Karpas-422 (cell line): Measurements from ENCODE around the gene KCNIP4. TPM values are rescaled to one million over a fixed set of nuclear protein-coding genes. Genes with fewer than 3 reads are reported as not detected.
"Not testable (repeated sequence)": the region's sequence is repeated elsewhere in the genome, so short reads cannot be mapped to it uniquely, and the experiment has no call there.

Experiments used
- DNase-seq: peaks from one replicate; pipeline ENCODE4 v3.0.0-alpha.2; 2015
- H2AFZ ChIP-seq: fragments of 200-600 bp; sonication (generic); 2 replicates; pipeline ENCODE4 v1.6.1; 2014; ENCODE audit warnings: antibody characterized with exemption, low read length, mixed read lengths
- H3K27ac ChIP-seq: fragments of 200-600 bp; sonication (generic); 2 replicates; pipeline ENCODE4 v1.5.1; 2014; ENCODE audit warnings: mild to moderate bottlenecking, low read length, moderate library complexity
- H3K27me3 ChIP-seq: fragments of 200-600 bp; sonication (generic); 2 replicates; pipeline ENCODE4 v1.6.1; 2014; ENCODE audit warnings: low read length, mixed read lengths
- H3K36me3 ChIP-seq: fragments of 200-600 bp; sonication (generic); 2 replicates; pipeline ENCODE4 v1.6.1; 2014; ENCODE audit warnings: low read length, mixed read lengths; ENCODE audit not compliant: insufficient read depth
- H3K4me1 ChIP-seq: fragments of 200-600 bp; sonication (generic); 2 replicates; pipeline ENCODE4 v1.6.1; 2014; ENCODE audit warnings: mild to moderate bottlenecking, low read length, mixed read lengths
- H3K4me2 ChIP-seq: fragments of 200-600 bp; sonication (generic); 2 replicates; pipeline ENCODE4 v1.6.1; 2014; ENCODE audit warnings: low read length, low read depth, mild to moderate bottlenecking; ENCODE audit not compliant: poor library complexity, severe bottlenecking
- H3K4me3 ChIP-seq: fragments of 200-600 bp; sonication (generic); 2 replicates; pipeline ENCODE4 v1.5.1; 2014; ENCODE audit warnings: mild to moderate bottlenecking, antibody characterized with exemption, low read length, mixed read lengths
- H3K79me2 ChIP-seq: fragments of 200-600 bp; sonication (generic); 2 replicates; pipeline ENCODE4 v1.6.1; 2014; ENCODE audit warnings: mild to moderate bottlenecking, low read length, mixed read lengths
- H3K9ac ChIP-seq: fragments of 200-600 bp; sonication (generic); 2 replicates; pipeline ENCODE4 v1.6.0; 2014; ENCODE audit warnings: low read length
- H3K9me2 ChIP-seq: fragments of 200-600 bp; sonication (generic), shearing (Covaris generic); replicated peaks from 2 replicates; pipeline ENCODE4 v1.6.0; 2014; ENCODE audit warnings: mild to moderate bottlenecking, low read length, moderate library complexity; ENCODE audit not compliant: insufficient read depth
- H3K9me3 ChIP-seq: fragments of 300-700, 200-600 bp; sonication (generic); 2 replicates; pipeline ENCODE4 v1.6.1; 2014; ENCODE audit warnings: low read length, mixed read lengths
- H4K20me1 ChIP-seq: fragments of 200-600 bp; sonication (generic); 2 replicates; pipeline ENCODE4 v1.6.1; 2014; ENCODE audit warnings: mild to moderate bottlenecking, antibody characterized with exemption, low read length, low read depth; ENCODE audit not compliant: insufficient read depth
- total RNA-seq: library from RNA; depleted of rRNA; stranded (reverse); fragments of >200 nt; shearing (Covaris generic); gene quantifications from 2 replicates; pipeline ENCODE4 v1.2.3, GENCODE V29; 2014; ENCODE audit warnings: low replicate concordance; rRNA removed

KCNIP4 gene
- not detected in 2 replicates for total RNA-seq

- H3K9me2 ChIP-seq: no peaks in the 10 kb centered on the region
These were observed at the start of gene KCNIP4 for GRCh38 chr4:21948347-21949072. Gene KCNIP4, minus strand, starts transcription at chr4:21948772.

GRCh38 chr4:21996618-21997017, 48.0 kb upstream of the KCNIP4 start:
- H3K27ac ChIP-seq, H3K27me3 ChIP-seq, DNase-seq, H3K9ac ChIP-seq, H3K9me2 ChIP-seq, H3K4me2 ChIP-seq, H4K20me1 ChIP-seq, H3K36me3 ChIP-seq, H3K4me3 ChIP-seq, H3K79me2 ChIP-seq, H3K4me1 ChIP-seq, H2AFZ ChIP-seq: not testable (repeated sequence)
- peaks cover 25% of the 10 kb centered on the region for H3K9me3 ChIP-seq

More at GRCh38 chr4:21948347-21949072, at the start of gene KCNIP4:
- Histone ChIP-seq H3K9me3 (peaks cover 15% of the 10 kb centered on the region; the same call in 1 of the 2 replicates), H3K9ac (no peak within 1 kb of the TSS), H3K4me3 (no peak within 1 kb of the TSS), H3K27me3 (no peaks in the 10 kb centered on the region), H2AFZ (no peak within 1 kb of the TSS), H3K4me1 (no peaks in the 10 kb centered on the region), H3K79me2 (no peaks in the 10 kb centered on the region), H3K4me2 (no peak within 1 kb of the TSS), H3K36me3 (no peaks in the 10 kb centered on the region), H4K20me1 (no peaks in the 10 kb centered on the region), H3K27ac (no peak within 1 kb of the TSS)
- no peak for DNase-seq

- H3K79me2 ChIP-seq: no peaks in the 10 kb centered on the region
- no peaks in the 10 kb centered on the region for H3K9me2 ChIP-seq
- H3K27ac ChIP-seq: no peak overlapping the region
- H3K9ac ChIP-seq: no peak overlapping the region
- H3K27me3 ChIP-seq: no peaks in the 10 kb centered on the region
- H3K36me3 ChIP-seq: no peaks in the 10 kb centered on the region
- H2AFZ ChIP-seq: no peak overlapping the region
- no peaks in the 10 kb centered on the region for H3K4me1 ChIP-seq
- H3K4me2 ChIP-seq: no peak overlapping the region
- DNase-seq: no peak
- no peaks in the 10 kb centered on the region for H4K20me1 ChIP-seq
- H3K9me3 ChIP-seq: peaks cover 44% of the 10 kb centered on the region
- no peak overlapping the region for H3K4me3 ChIP-seq
These were observed 43.8 kb upstream of the KCNIP4 start for GRCh38 chr4:21992330-21992729.

GRCh38 chr4:21991562-21991961, 43.0 kb upstream of the KCNIP4 start:
- Histone ChIP-seq H2AFZ (no peak overlapping the region), H3K4me1 (no peaks in the 10 kb centered on the region), H3K36me3 (no peaks in the 10 kb centered on the region), H3K9me3 (peaks cover 44% of the 10 kb centered on the region), H3K9ac (no peak overlapping the region), H3K9me2 (no peaks in the 10 kb centered on the region), H3K79me2 (no peaks in the 10 kb centered on the region), H4K20me1 (no peaks in the 10 kb centered on the region), H3K27ac (no peak overlapping the region), H3K4me2 (no peak overlapping the region), H3K27me3 (no peaks in the 10 kb centered on the region), H3K4me3 (no peak overlapping the region)
- DNase-seq: no peak

GRCh38 chr4:21991050-21991449, 42.5 kb upstream of the KCNIP4 start:
- H3K4me1 ChIP-seq: no peaks in the 10 kb centered on the region
- no peaks in the 10 kb centered on the region for H3K79me2 ChIP-seq
- H3K27me3 ChIP-seq: no peaks in the 10 kb centered on the region
- H4K20me1 ChIP-seq: no peaks in the 10 kb centered on the region
- no peak overlapping the region for H3K9ac ChIP-seq
- peaks cover 43% of the 10 kb centered on the region for H3K9me3 ChIP-seq
- no peak overlapping the region for H2AFZ ChIP-seq
- DNase-seq: no peak
- no peaks in the 10 kb centered on the region for H3K9me2 ChIP-seq
- no peaks in the 10 kb centered on the region for H3K36me3 ChIP-seq
- H3K4me2 ChIP-seq: no peak overlapping the region
- H3K4me3 ChIP-seq: no peak overlapping the region
- no peak overlapping the region for H3K27ac ChIP-seq

GRCh38 chr4:21989351-21989750, 40.8 kb upstream of the KCNIP4 start:
- Histone ChIP-seq H2AFZ (no peak overlapping the region), H3K9me3 (peaks cover 39% of the 10 kb centered on the region), H3K27me3 (no peaks in the 10 kb centered on the region), H3K4me1 (no peaks in the 10 kb centered on the region), H3K4me3 (no peak overlapping the region), H3K4me2 (no peak overlapping the region), H3K9ac (no peak overlapping the region), H4K20me1 (no peaks in the 10 kb centered on the region), H3K9me2 (no peaks in the 10 kb centered on the region), H3K36me3 (no peaks in the 10 kb centered on the region), H3K79me2 (no peaks in the 10 kb centered on the region), H3K27ac (no peak overlapping the region)
- no peak for DNase-seq

GRCh38 chr4:21986307-21986706, 37.7 kb upstream of the KCNIP4 start:
- Histone ChIP-seq H3K9me2 (no peaks in the 10 kb centered on the region), H3K27me3 (no peaks in the 10 kb centered on the region), H3K4me1 (no peaks in the 10 kb centered on the region), H3K4me3 (no peak overlapping the region), H3K4me2 (no peak overlapping the region), H2AFZ (no peak overlapping the region), H3K9ac (no peak overlapping the region), H3K27ac (no peak overlapping the region), H4K20me1 (no peaks in the 10 kb centered on the region), H3K9me3 (peaks cover 35% of the 10 kb centered on the region), H3K36me3 (no peaks in the 10 kb centered on the region), H3K79me2 (no peaks in the 10 kb centered on the region)
- DNase-seq: no peak

- no peaks in the 10 kb centered on the region for H3K27me3 ChIP-seq
- H3K36me3 ChIP-seq: no peaks in the 10 kb centered on the region
- no peak overlapping the region for H3K9ac ChIP-seq
- no peaks in the 10 kb centered on the region for H3K79me2 ChIP-seq
- H3K4me3 ChIP-seq: no peak overlapping the region
- no peaks in the 10 kb centered on the region for H3K4me1 ChIP-seq
- H2AFZ ChIP-seq: no peak overlapping the region
- no peaks in the 10 kb centered on the region for H4K20me1 ChIP-seq
- H3K9me3 ChIP-seq: peaks cover 35% of the 10 kb centered on the region
- H3K9me2 ChIP-seq: no peaks in the 10 kb centered on the region
- DNase-seq: no peak
- H3K4me2 ChIP-seq: no peak overlapping the region
- H3K27ac ChIP-seq: no peak overlapping the region
These were observed 33.5 kb upstream of the KCNIP4 start for GRCh38 chr4:21982087-21982486.
